ENCODE measurements around the gene CFAP20DC.

GRCh38 chr3:59082106-59082505, 32.3 kb upstream of the CFAP20DC start:
- TF ChIP-seq CTCF (conservative IDR thresholded peaks at IDR 0.05; ENCODE audit: low read length) (no peak), EZH2phosphoT487 (IDR thresholded peaks at IDR 0.05; ENCODE audit: borderline replicate concordance, low read depth, low read length) (no peak)
